ENCODE results near the gene RCC1. TPM values are rescaled to one million over a fixed set of nuclear protein-coding genes. Genes with fewer than 3 reads are reported as not detected.

Gene RCC1
- total RNA-seq, 1 experiment from 2014 or later, result 103 TPM

DNA sequence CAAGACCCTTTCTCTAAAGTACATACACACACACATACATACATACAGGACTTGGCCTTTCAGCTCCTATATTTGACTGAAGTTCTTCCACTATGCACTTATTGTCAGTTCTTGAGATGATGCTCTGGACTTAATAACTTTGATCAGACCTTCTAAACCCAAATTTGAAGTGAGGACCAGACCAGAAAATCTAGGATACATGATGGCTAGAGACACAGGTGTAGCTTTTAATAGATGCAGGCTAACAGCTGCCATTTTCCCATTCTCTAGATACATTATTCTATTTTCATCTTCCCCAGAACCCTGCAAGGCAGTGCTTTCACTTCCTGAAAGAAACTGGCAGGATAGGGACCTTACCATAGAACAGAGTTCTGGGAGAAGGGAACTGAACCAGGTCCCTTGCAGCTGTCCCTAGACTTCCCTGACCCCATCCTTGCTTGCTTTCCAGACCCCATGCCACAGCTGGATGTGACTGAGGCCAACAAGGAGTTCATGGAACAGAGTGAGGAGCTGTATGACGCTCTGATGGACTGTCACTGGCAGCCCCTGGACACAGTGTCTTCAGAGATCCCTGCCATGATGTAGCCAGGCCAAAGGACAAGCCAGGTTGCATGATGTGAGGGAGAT lies 71.3 kb downstream of the RCC1 start:
- CTCF ChIA-PET, result interaction anchor here (1.2 kb wide), 1 partner anchor 26 kb away, joined by 5 read pairs; no protein-coding TSS in a partner anchor
- Mint-ChIP-seq H3K27me3 (ENCODE audit: low read depth) (no peaks in the 10 kb centered on the region), H3K27ac (peak overlapping the region; percentile 58), H3K36me3 (peaks cover 52% of the 10 kb centered on the region), H3K4me3 (no peak overlapping the region), H3K9me3 (no peaks in the 10 kb centered on the region), H3K4me1 (peaks cover 16% of the 10 kb centered on the region)
- DNase-seq (ENCODE audit: low spot score) (no peak), ATAC-seq (peak; percentile 23)
- POLR2A ChIA-PET, result interaction anchor here (0.6 to 1.0 kb wide), 3 partner anchors 10 to 59 kb away, joined by 3 to 7 read pairs (median 3); partner anchors contain the start of gene TRNAU1AP
- TF ChIP-seq FOXK1 (CRISPR knock-in tag; IDR thresholded peaks at IDR 0.05) (no peak), ESRRA (CRISPR knock-in tag; IDR thresholded peaks at IDR 0.05; ENCODE audit: borderline replicate concordance) (no peak), CBFB (CRISPR knock-in tag; IDR thresholded peaks at IDR 0.05; ENCODE audit: low read depth) (no peak), ATF1 (CRISPR knock-in tag; IDR thresholded peaks at IDR 0.05) (0 out of 2 replicates have a peak, but pooled peaks have one; percentile 36), NFATC4 (CRISPR knock-in tag; IDR thresholded peaks at IDR 0.05) (no peak; the same call in 1 of the 2 replicates), IRF2 (CRISPR knock-in tag; IDR thresholded peaks at IDR 0.05; ENCODE audit: borderline replicate concordance, low read depth) (no peak), JAZF1 (CRISPR knock-in tag; IDR thresholded peaks at IDR 0.05) (no peak), TCF7 (CRISPR knock-in tag; IDR thresholded peaks at IDR 0.05; ENCODE audit: low read depth) (no peak), FOXJ3 (CRISPR knock-in tag; IDR thresholded peaks at IDR 0.05; ENCODE audit: borderline replicate concordance) (no peak), ELF4 (CRISPR knock-in tag; IDR thresholded peaks at IDR 0.05; ENCODE audit: low read depth) (no peak), RELA (CRISPR knock-in tag; IDR thresholded peaks at IDR 0.05; ENCODE audit: borderline replicate concordance) (no peak), JUN (CRISPR knock-in tag; IDR thresholded peaks at IDR 0.05) (no peak), NR3C1 (CRISPR knock-in tag; conservative IDR thresholded peaks at IDR 0.05; ENCODE audit: low read depth) (no peak), ZNF423 (CRISPR knock-in tag; IDR thresholded peaks at IDR 0.05) (no peak), PRRX2 (CRISPR knock-in tag; IDR thresholded peaks at IDR 0.05) (0 out of 2 replicates have a peak, but pooled peaks have one; percentile 70), MXD4 (CRISPR knock-in tag; IDR thresholded peaks at IDR 0.05; ENCODE audit: borderline replicate concordance) (no peak), ZNF396 (CRISPR knock-in tag; IDR thresholded peaks at IDR 0.05; ENCODE audit: borderline replicate concordance) (no peak), NR2C2 (CRISPR knock-in tag; IDR thresholded peaks at IDR 0.05) (no peak)
- TF ChIP-seq, protein P1, sequence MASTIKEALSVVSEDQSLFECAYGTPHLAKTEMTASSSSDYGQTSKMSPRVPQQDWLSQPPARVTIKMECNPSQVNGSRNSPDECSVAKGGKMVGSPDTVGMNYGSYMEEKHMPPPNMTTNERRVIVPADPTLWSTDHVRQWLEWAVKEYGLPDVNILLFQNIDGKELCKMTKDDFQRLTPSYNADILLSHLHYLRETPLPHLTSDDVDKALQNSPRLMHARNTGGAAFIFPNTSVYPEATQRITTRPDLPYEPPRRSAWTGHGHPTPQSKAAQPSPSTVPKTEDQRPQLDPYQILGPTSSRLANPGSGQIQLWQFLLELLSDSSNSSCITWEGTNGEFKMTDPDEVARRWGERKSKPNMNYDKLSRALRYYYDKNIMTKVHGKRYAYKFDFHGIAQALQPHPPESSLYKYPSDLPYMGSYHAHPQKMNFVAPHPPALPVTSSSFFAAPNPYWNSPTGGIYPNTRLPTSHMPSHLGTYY (CRISPR knock-in tag; IDR thresholded peaks at IDR 0.05), result no peak
- TF ChIP-seq, protein P2, sequence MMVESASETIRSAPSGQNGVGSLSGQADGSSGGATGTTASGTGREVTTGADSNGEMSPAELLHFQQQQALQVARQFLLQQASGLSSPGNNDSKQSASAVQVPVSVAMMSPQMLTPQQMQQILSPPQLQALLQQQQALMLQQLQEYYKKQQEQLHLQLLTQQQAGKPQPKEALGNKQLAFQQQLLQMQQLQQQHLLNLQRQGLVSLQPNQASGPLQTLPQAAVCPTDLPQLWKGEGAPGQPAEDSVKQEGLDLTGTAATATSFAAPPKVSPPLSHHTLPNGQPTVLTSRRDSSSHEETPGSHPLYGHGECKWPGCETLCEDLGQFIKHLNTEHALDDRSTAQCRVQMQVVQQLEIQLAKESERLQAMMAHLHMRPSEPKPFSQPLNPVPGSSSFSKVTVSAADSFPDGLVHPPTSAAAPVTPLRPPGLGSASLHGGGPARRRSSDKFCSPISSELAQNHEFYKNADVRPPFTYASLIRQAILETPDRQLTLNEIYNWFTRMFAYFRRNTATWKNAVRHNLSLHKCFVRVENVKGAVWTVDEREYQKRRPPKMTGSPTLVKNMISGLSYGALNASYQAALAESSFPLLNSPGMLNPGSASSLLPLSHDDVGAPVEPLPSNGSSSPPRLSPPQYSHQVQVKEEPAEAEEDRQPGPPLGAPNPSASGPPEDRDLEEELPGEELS (CRISPR knock-in tag; IDR thresholded peaks at IDR 0.05), result no peak
- TF ChIP-seq, protein P3, sequence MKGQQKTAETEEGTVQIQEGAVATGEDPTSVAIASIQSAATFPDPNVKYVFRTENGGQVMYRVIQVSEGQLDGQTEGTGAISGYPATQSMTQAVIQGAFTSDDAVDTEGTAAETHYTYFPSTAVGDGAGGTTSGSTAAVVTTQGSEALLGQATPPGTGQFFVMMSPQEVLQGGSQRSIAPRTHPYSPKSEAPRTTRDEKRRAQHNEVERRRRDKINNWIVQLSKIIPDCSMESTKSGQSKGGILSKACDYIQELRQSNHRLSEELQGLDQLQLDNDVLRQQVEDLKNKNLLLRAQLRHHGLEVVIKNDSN (CRISPR knock-in tag; IDR thresholded peaks at IDR 0.05), result no peak
- TF ChIP-seq, protein P4, sequence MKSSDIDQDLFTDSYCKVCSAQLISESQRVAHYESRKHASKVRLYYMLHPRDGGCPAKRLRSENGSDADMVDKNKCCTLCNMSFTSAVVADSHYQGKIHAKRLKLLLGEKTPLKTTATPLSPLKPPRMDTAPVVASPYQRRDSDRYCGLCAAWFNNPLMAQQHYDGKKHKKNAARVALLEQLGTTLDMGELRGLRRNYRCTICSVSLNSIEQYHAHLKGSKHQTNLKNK (CRISPR knock-in tag; IDR thresholded peaks at IDR 0.05), result no peak
- TF ChIP-seq, protein P5, sequence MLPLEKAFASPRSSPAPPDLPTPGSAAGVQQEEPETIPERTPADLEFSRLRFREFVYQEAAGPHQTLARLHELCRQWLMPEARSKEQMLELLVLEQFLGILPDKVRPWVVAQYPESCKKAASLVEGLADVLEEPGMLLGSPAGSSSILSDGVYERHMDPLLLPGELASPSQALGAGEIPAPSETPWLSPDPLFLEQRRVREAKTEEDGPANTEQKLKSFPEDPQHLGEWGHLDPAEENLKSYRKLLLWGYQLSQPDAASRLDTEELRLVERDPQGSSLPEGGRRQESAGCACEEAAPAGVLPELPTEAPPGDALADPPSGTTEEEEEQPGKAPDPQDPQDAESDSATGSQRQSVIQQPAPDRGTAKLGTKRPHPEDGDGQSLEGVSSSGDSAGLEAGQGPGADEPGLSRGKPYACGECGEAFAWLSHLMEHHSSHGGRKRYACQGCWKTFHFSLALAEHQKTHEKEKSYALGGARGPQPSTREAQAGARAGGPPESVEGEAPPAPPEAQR (CRISPR knock-in tag; IDR thresholded peaks at IDR 0.05), result no peak
- TF ChIP-seq, protein P6, sequence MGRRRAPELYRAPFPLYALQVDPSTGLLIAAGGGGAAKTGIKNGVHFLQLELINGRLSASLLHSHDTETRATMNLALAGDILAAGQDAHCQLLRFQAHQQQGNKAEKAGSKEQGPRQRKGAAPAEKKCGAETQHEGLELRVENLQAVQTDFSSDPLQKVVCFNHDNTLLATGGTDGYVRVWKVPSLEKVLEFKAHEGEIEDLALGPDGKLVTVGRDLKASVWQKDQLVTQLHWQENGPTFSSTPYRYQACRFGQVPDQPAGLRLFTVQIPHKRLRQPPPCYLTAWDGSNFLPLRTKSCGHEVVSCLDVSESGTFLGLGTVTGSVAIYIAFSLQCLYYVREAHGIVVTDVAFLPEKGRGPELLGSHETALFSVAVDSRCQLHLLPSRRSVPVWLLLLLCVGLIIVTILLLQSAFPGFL (CRISPR knock-in tag; IDR thresholded peaks at IDR 0.05; ENCODE audit: borderline replicate concordance), result no peak
- TF ChIP-seq, protein P7, sequence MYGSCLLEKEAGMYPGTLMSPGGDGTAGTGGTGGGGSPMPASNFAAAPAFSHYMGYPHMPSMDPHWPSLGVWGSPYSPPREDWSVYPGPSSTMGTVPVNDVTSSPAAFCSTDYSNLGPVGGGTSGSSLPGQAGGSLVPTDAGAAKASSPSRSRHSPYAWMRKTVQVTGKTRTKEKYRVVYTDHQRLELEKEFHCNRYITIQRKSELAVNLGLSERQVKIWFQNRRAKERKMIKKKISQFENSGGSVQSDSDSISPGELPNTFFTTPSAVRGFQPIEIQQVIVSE (CRISPR knock-in tag; IDR thresholded peaks at IDR 0.05; ENCODE audit: borderline replicate concordance), result no peak
- TF ChIP-seq, protein P8, sequence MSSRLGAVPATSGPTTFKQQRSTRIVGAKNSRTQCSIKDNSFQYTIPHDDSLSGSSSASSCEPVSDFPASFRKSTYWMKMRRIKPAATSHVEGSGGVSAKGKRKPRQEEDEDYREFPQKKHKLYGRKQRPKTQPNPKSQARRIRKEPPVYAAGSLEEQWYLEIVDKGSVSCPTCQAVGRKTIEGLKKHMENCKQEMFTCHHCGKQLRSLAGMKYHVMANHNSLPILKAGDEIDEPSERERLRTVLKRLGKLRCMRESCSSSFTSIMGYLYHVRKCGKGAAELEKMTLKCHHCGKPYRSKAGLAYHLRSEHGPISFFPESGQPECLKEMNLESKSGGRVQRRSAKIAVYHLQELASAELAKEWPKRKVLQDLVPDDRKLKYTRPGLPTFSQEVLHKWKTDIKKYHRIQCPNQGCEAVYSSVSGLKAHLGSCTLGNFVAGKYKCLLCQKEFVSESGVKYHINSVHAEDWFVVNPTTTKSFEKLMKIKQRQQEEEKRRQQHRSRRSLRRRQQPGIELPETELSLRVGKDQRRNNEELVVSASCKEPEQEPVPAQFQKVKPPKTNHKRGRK (CRISPR knock-in tag; IDR thresholded peaks at IDR 0.05; ENCODE audit: borderline replicate concordance), result no peak
- TF ChIP-seq, protein P9, sequence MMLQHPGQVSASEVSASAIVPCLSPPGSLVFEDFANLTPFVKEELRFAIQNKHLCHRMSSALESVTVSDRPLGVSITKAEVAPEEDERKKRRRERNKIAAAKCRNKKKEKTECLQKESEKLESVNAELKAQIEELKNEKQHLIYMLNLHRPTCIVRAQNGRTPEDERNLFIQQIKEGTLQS (CRISPR knock-in tag; conservative IDR thresholded peaks at IDR 0.05), result no peak
